ENCODE data around the gene FAM171A1.

DNA sequence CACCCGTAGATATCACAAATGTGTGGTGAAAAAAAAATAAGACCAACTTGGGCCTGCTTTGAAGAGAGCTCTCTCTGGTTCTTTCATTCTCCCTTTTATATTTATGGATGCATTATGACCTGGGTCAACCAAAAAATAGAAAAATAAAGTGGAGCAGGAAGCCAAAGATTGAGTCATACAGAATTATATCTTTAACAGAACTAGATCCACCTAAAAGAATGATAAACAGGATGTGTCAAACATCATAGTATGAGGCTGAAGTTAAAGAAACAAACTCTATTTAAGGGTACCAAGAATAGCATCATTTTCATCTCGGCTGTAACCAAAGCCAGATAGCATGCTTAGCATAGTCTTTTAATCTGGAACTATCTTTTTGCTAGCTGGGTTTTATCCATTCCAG lies 173.8 kb downstream of the FAM171A1 start:
- TF ChIP-seq EZH2 (IDR thresholded peaks at IDR 0.05; ENCODE audit: borderline replicate concordance, low read length) (no peak), CTCF (IDR thresholded peaks at IDR 0.05; ENCODE audit: low read length) (no peak)

Measured in OCI-LY1 (cell line).